Measurements from ENCODE around the gene FAAP20.

The FAAP20 gene

DNA sequence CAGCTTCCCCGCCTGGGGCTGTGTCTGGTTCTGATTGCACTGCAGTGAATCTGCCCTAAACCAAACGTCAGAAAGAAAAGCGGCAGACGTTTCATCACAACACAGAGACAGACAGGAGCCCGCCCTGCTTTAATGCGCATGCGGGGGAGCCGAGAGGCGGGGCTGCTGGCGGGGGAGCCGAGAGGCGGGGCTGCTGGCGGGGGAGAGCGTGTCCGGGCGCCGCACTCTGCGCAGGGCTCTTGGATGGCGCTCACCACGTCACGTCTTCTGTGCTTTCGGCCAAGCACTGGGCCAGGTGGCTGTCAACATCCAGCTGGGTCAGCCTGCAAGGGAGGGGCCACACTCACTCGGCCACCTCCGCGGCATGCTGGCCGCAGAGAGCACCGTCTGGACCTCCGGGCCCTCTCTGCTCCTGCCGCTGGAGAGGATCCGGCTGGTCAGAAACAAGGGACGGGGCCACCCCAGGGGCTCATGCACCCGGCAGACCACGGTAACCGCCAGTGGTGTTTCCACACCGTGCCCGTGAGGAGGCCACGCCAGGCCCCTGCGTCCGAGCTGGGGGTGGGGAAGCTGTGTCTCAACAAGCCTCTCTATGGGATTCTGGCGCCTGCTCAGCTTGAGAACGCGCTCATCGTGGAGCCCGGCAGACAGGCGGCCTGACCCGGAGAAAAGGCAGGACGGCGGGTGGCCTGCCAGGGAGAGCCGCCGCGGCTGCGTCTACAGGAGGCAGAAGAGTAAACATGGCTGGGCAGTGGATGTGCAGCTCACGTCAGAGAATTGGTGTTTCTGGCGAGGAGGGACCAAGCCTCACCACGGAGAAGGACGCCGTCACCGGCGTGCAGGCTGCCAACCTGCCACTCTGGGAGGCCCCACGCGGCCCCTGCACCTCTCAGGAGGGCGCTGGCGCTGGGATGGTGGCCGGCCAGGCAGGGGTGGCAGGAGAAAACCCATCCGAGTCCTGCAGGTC is 4.8 kb downstream of the FAAP20 start:
- Histone ChIP-seq H3K27ac (ENCODE audit: low read depth, low read length) (peak overlapping the region; percentile 12; the same call in 1 of the 2 replicates), H3K4me3 (ENCODE audit: low read depth, low read length) (peak overlapping the region; percentile 51), H3K9ac (ENCODE audit: low read length) (peak overlapping the region; percentile 46)

DNA sequence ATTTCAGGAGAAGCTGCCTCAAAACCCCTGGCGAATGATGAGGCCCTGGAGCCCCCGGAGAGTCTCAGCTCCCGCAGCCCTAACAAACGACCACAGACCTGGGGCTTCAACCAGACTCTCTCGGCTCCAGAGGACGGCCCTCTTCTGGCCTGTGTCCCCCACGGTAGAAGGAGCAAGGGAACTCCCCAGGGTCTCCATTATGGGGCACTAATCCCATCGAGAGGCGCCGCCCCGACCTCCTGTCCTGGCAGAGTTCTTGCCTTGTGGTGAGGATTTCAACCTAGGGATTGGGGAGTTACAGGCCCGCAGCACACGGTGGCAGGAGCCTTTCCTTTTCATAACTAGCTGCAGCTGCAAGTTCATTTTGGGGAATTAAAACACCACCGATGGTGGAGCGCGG is 6.2 kb downstream of the FAAP20 start:
- Histone ChIP-seq H3K27me3 (ENCODE audit: control insufficient read depth, insufficient read depth, low read length) (no peaks in the 10 kb centered on the region), H3K36me3 (ENCODE audit: control insufficient read depth, insufficient read depth, low read length) (peaks cover 29% of the 10 kb centered on the region), H3K4me3 (ENCODE audit: low read depth, low read length) (no peak overlapping the region), H3K9me3 (ENCODE audit: control insufficient read depth, insufficient read depth, low read depth, low read length) (no peaks in the 10 kb centered on the region), H3K9ac (ENCODE audit: low read length) (no peak overlapping the region), H3K4me1 (ENCODE audit: control insufficient read depth, insufficient read depth, low read length) (peaks cover 14% of the 10 kb centered on the region), H3K27ac (ENCODE audit: low read depth, low read length) (no peak overlapping the region)

More for the DNA sequence above, 4.8 kb downstream of the FAAP20 start:
- H3K27me3 ChIP-seq (ENCODE audit: control insufficient read depth, insufficient read depth, low read length): no peaks in the 10 kb centered on the region
- peaks cover 20% of the 10 kb centered on the region for H3K4me1 ChIP-seq (ENCODE audit: control insufficient read depth, insufficient read depth, low read length)
- H3K9me3 ChIP-seq (ENCODE audit: control insufficient read depth, insufficient read depth, low read depth, low read length): no peaks in the 10 kb centered on the region
- peaks cover 25% of the 10 kb centered on the region for H3K36me3 ChIP-seq (ENCODE audit: control insufficient read depth, insufficient read depth, low read length)

DNA sequence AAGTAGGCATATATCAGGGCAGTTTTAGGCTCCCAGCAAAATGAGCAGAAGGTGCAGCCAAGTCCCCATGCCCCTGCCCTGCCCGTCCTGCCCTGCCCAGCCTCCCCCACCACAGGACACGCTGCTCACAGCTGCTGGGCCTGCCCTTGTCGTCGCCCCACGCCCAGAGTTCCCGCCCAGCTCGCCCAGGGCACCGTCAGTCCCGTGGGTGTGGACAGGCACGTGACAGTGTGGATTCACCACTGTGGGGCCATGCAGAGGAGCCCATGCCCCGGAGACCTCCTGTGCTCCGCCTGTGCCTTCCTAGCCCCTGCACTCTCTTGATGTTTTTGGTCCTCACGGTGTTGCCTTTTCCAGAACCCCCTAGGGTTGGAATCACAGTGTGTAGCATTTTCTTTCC is 7.0 kb downstream of the FAAP20 start:
- H3K9me3 ChIP-seq (ENCODE audit: control insufficient read depth, insufficient read depth, low read depth, low read length): no peaks in the 10 kb centered on the region
- no peaks in the 10 kb centered on the region for H3K27me3 ChIP-seq (ENCODE audit: control insufficient read depth, insufficient read depth, low read length)
- H3K4me3 ChIP-seq (ENCODE audit: low read depth, low read length): no peak overlapping the region
- no peak overlapping the region for H3K9ac ChIP-seq (ENCODE audit: low read length)
- H3K4me1 ChIP-seq (ENCODE audit: control insufficient read depth, insufficient read depth, low read length): peaks cover 13% of the 10 kb centered on the region
- H3K27ac ChIP-seq (ENCODE audit: low read depth, low read length): no peak overlapping the region
- peaks cover 26% of the 10 kb centered on the region for H3K36me3 ChIP-seq (ENCODE audit: control insufficient read depth, insufficient read depth, low read length)

DNA sequence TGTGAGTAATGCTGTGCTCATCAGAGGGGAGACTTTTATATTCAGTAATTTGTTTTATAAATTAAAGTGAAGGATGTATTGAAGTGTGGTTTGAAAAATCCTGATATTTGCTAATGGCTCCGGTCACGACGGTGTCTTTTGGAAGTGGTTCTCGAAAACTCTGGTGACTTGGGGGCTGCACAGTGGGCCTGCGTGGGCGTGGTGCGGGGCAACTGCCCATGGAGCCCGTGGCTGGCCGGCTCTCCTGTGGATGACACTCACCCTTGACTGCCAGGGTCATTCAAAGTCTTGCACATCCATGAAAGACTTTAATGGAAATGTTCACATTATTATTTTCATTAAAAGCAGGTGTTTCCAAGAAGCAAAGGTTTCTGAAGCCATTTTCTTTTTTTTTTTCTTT is 7.7 kb downstream of the FAAP20 start:
- H3K36me3 ChIP-seq (ENCODE audit: control insufficient read depth, insufficient read depth, low read length): peaks cover 18% of the 10 kb centered on the region
- H3K4me1 ChIP-seq (ENCODE audit: control insufficient read depth, insufficient read depth, low read length): peaks cover 13% of the 10 kb centered on the region
- H3K9ac ChIP-seq (ENCODE audit: low read length): no peak overlapping the region

DNA sequence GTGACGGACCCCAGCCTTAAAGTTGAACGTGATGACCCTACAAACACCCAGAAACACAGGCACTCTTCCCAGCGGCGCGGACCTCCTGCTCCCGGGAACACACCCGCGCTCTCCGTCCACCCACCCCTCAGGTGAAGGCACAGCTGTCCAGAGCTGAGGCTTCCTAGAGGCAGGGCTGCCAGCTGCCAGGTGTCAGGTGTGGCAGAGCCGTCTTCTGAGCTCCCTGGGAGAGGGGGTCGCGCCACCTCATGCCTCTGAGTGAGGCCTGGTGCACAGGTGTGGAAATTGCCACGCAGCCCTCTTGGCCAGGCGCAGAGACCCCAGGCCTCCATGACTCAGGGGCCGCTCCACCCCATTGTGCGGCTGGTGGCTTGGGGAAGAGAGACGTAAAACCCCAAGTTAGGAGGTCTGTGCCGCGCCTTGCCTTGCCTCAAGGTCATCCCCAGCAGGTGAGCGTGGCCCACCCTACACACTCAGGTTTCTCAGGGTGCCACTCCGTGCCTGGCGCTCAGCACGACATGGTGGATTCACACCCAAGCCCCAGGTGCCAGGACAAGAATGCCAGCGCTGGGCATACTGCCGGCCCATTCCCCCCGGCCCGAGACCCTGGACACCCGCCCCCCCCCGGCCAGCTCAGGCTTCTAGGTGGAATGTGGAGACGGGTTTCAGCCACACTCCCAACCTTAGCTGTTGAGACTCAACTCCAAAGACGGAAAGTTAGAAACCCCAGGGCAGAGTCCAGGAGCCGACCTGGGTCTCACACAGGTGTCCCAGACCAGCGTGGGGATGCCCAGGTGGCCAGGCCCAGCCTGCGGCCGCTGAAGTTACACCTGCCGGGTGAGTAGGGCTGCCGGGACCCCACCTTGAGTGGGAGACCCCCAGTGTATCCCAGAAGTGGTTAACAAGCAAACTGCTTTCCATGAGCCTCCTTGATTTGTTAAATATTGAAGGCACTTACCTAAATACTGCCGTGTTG is 8.4 kb downstream of the FAAP20 start:
- Histone ChIP-seq H3K9ac (ENCODE audit: low read length) (no peak overlapping the region), H3K27ac (ENCODE audit: low read depth, low read length) (no peak overlapping the region), H3K36me3 (ENCODE audit: control insufficient read depth, insufficient read depth, low read length) (peaks cover 18% of the 10 kb centered on the region), H3K9me3 (ENCODE audit: control insufficient read depth, insufficient read depth, low read depth, low read length) (no peaks in the 10 kb centered on the region), H3K4me3 (ENCODE audit: low read depth, low read length) (no peak overlapping the region), H3K4me1 (ENCODE audit: control insufficient read depth, insufficient read depth, low read length) (peaks cover 13% of the 10 kb centered on the region), H3K27me3 (ENCODE audit: control insufficient read depth, insufficient read depth, low read length) (no peaks in the 10 kb centered on the region)

More for the DNA sequence above, 7.7 kb downstream of the FAAP20 start:
- Histone ChIP-seq H3K9me3 (ENCODE audit: control insufficient read depth, insufficient read depth, low read depth, low read length) (no peaks in the 10 kb centered on the region), H3K4me3 (ENCODE audit: low read depth, low read length) (no peak overlapping the region), H3K27ac (ENCODE audit: low read depth, low read length) (no peak overlapping the region), H3K27me3 (ENCODE audit: control insufficient read depth, insufficient read depth, low read length) (no peaks in the 10 kb centered on the region)

DNA sequence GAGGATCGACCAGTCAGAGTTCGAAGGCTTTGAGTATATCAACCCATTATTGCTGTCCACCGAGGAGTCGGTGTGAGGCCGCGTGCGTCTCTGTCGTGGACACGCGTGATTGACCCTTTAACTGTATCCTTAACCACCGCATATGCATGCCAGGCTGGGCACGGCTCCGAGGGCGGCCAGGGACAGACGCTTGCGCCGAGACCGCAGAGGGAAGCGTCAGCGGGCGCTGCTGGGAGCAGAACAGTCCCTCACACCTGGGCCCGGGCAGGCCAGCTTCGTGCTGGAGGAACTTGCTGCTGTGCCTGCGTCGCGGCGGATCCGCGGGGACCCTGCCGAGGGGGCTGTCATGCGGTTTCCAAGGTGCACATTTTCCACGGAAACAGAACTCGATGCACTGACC is 9.6 kb downstream of the FAAP20 start:
- Histone ChIP-seq H3K9ac (ENCODE audit: low read length) (no peak overlapping the region), H3K9me3 (ENCODE audit: control insufficient read depth, insufficient read depth, low read depth, low read length) (no peaks in the 10 kb centered on the region), H3K36me3 (ENCODE audit: control insufficient read depth, insufficient read depth, low read length) (peaks cover 25% of the 10 kb centered on the region), H3K27me3 (ENCODE audit: control insufficient read depth, insufficient read depth, low read length) (no peaks in the 10 kb centered on the region), H3K4me3 (ENCODE audit: low read depth, low read length) (no peak overlapping the region), H3K4me1 (ENCODE audit: control insufficient read depth, insufficient read depth, low read length) (peaks cover 4% of the 10 kb centered on the region), H3K27ac (ENCODE audit: low read depth, low read length) (no peak overlapping the region)

DNA sequence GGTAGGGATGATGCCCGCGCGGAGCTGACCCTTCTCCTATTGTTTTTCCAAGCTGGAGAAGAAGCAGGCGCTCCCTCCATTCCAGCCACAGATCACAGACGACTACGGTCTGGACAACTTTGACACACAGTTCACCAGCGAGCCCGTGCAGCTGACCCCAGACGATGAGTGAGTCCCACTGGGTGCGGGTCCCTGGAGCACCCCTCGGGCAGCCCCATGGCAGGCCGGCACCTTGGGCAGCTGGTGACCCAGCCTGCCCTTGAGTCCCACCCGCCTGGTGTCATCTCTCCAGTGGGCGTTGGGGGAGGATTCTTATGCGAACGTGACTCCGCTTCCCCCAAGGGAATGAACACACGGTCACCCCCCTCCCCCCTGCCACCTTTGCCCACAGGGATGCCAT is 10.0 kb downstream of the FAAP20 start:
- no peak overlapping the region for H3K9ac ChIP-seq (ENCODE audit: low read length)
- H3K27ac ChIP-seq (ENCODE audit: low read depth, low read length): no peak overlapping the region
- peaks cover 25% of the 10 kb centered on the region for H3K36me3 ChIP-seq (ENCODE audit: control insufficient read depth, insufficient read depth, low read length)
- H3K9me3 ChIP-seq (ENCODE audit: control insufficient read depth, insufficient read depth, low read depth, low read length): no peaks in the 10 kb centered on the region
- H3K4me3 ChIP-seq (ENCODE audit: low read depth, low read length): no peak overlapping the region
- H3K27me3 ChIP-seq (ENCODE audit: control insufficient read depth, insufficient read depth, low read length): no peaks in the 10 kb centered on the region
- H3K4me1 ChIP-seq (ENCODE audit: control insufficient read depth, insufficient read depth, low read length): no peaks in the 10 kb centered on the region

DNA sequence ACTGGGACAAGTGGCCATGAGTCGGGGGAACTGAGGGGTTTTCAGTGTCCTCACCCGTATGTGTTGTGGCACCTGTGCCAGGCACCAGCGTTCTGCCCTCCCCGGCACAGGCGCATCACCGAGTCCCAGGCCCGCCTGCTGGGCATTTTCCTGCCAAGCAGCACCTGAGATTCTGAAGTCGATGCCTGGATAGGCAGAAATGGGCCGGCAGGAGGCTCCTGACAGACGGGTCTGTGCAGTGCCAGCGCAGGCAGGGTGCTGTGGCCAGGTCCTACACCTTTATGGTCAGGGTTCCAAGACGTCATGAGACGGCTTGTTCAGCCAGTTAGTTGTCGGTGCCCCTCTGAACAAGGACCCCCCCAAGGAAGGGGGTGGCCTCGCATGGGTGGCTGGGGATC is 10.6 kb downstream of the FAAP20 start:
- no peak overlapping the region for H3K27ac ChIP-seq (ENCODE audit: low read depth, low read length)

DNA sequence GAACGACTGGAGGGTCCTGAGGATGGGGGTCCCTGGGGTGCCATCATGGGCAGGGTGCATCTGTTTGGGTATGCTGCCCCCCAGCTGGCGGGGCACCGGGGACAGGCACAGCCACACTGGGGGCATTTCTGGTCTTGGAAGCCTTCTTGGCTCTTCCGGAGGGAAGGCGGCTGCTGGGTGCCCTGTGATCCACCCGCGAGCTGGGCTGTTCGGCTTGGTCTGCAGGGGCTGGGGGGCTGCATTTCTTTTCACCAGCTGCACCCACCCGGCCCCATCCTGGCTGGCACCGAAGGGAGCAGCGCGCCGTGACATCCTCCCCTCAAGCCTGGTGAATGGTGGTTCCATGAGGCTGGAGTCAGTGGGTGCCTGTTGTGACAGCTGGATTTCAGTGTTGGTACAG is 12.2 kb downstream of the FAAP20 start:
- H3K27ac ChIP-seq (ENCODE audit: low read depth, low read length): no peak overlapping the region
- H3K9me3 ChIP-seq (ENCODE audit: control insufficient read depth, insufficient read depth, low read depth, low read length): no peaks in the 10 kb centered on the region
- H3K9ac ChIP-seq (ENCODE audit: low read length): no peak overlapping the region
- peaks cover 37% of the 10 kb centered on the region for H3K36me3 ChIP-seq (ENCODE audit: control insufficient read depth, insufficient read depth, low read length)
- H3K4me3 ChIP-seq (ENCODE audit: low read depth, low read length): no peak overlapping the region
- no peaks in the 10 kb centered on the region for H3K4me1 ChIP-seq (ENCODE audit: control insufficient read depth, insufficient read depth, low read length)
- no peaks in the 10 kb centered on the region for H3K27me3 ChIP-seq (ENCODE audit: control insufficient read depth, insufficient read depth, low read length)

More for the DNA sequence above, 10.6 kb downstream of the FAAP20 start:
- H3K4me1 ChIP-seq (ENCODE audit: control insufficient read depth, insufficient read depth, low read length): no peaks in the 10 kb centered on the region
- no peaks in the 10 kb centered on the region for H3K9me3 ChIP-seq (ENCODE audit: control insufficient read depth, insufficient read depth, low read depth, low read length)
- H3K27me3 ChIP-seq (ENCODE audit: control insufficient read depth, insufficient read depth, low read length): no peaks in the 10 kb centered on the region
- H3K9ac ChIP-seq (ENCODE audit: low read length): no peak overlapping the region
- H3K4me3 ChIP-seq (ENCODE audit: low read depth, low read length): no peak overlapping the region
- peaks cover 25% of the 10 kb centered on the region for H3K36me3 ChIP-seq (ENCODE audit: control insufficient read depth, insufficient read depth, low read length)

DNA sequence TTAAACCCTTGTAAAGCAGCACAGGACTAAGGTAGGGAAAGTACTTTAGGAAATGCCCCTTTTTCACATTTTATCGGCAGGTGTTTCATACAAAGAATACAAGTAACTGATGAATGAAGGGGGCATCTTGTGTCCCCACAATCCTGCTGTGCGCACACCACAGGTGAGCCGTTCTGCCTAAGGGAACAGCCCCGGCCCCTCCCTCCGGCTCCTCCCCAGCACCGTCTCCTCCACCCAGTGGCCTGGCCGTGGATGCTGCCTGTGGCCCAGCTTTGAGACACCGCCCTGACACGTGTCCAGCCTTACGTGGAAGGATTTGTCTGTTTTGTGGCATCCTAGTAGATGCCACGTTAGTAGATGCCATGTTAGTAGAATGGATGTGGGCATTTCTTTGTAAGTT is 12.8 kb downstream of the FAAP20 start:
- peaks cover 37% of the 10 kb centered on the region for H3K36me3 ChIP-seq (ENCODE audit: control insufficient read depth, insufficient read depth, low read length)
- H3K9ac ChIP-seq (ENCODE audit: low read length): no peak overlapping the region
- H3K27ac ChIP-seq (ENCODE audit: low read depth, low read length): no peak overlapping the region
- no peak overlapping the region for H3K4me3 ChIP-seq (ENCODE audit: low read depth, low read length)
- no peaks in the 10 kb centered on the region for H3K27me3 ChIP-seq (ENCODE audit: control insufficient read depth, insufficient read depth, low read length)
- no peaks in the 10 kb centered on the region for H3K9me3 ChIP-seq (ENCODE audit: control insufficient read depth, insufficient read depth, low read depth, low read length)
- no peaks in the 10 kb centered on the region for H3K4me1 ChIP-seq (ENCODE audit: control insufficient read depth, insufficient read depth, low read length)
